AG04450 (cell line): ENCODE data around the gene POU6F1. TPM values are rescaled to one million over a fixed set of nuclear protein-coding genes. Genes with fewer than 3 reads are reported as not detected.

Experiments used
- CTCF ChIA-PET: fragments of 300-600, 350-600 bp; formaldehyde crosslinking; extraction: SDS; loops from one replicate; lab custom pipeline; 2022; ENCODE audit warnings: antibody characterized with exemption, inconsistent platforms; lab: Charles Lee
- POLR2A ChIA-PET: fragments of 350-600 bp; formaldehyde crosslinking; extraction: SDS; loops from one replicate; lab custom pipeline; 2021; ENCODE audit warnings: antibody characterized with exemption, inconsistent platforms; lab: Yijun Ruan, JAX
- DNase-seq: peaks from one replicate; pipeline ENCODE4 v3.0.0-alpha.2; 2011; ENCODE audit warnings: low read depth, low spot score
- H3K27ac ChIP-seq: one replicate; pipeline ENCODE4 v1.5.1; 2012; ENCODE audit warnings: low read depth, low read length, control low read depth
- H3K27me3 ChIP-seq: one replicate; pipeline ENCODE4 v1.6.0; 2012; ENCODE audit warnings: low read length; ENCODE audit not compliant: control insufficient read depth, insufficient read depth
- H3K4me3 ChIP-seq: 2 replicates; pipeline ENCODE4 v1.5.1; 2011; ENCODE audit warnings: mild to moderate bottlenecking, low read depth, low read length, control low read depth
- H3K9me3 ChIP-seq: 2 replicates; pipeline ENCODE4 v1.5.1; 2012; ENCODE audit warnings: low read length; ENCODE audit not compliant: control insufficient read depth, insufficient read depth
- polyA plus RNA-seq: library from polyadenylated mRNA; depleted of rRNA; stranded (reverse); fragments of >200 nt; gene quantifications from 2 replicates; pipeline ENCODE4 v1.2.3, GENCODE V29; 2011
- TF ChIP-seq, protein P1 (sequence below): IDR thresholded peaks from 2 replicates; pipeline ENCODE4 v1.5.1; 2011; ENCODE audit warnings: low read depth, low read length, control low read depth, inconsistent platforms

The POU6F1 gene
- polyA plus RNA-seq, 1 experiment, result 3.1 TPM

DNA sequence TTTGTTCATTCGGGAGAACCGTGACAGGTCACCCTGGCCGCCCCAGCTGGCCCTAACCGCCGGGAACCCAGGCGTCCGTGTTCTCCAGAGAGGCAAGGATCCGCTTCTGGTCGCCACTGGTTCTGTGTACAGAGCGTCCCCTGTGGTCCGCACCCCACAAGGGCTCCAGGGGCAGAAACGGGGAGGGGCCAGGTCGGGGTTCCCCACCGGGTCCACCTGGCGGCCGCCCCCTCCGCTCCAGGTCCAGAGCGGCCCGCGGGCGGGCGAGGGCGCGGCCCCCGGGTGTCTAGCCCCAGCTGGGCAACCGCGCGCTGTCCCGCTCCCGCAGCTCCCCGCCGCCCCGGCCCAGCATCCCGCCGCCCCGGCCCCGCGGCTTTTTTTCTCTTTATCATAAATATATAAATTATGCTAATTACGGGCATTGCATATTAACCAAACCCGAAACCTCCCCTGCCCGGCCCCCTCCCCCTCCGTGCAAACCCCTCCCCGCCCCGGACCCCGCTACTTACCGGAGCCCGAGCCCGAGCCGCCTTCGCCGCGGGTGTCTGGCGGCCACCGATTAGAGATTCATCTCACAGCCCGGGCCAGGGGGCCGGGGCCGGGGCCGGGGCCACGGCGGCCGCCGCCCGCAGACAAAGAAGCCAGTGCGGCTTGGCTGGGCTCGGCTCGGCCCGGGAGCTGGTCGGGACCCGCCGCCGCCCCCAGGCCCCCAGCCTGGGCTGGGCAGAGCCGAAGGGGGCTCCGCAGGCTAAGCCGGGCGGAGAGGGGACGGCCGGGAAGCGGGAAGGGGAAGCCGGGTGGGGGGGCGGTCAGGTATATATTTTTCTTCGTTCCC, 512 bp downstream of the POU6F1 start:
- TF ChIP-seq, protein P1, sequence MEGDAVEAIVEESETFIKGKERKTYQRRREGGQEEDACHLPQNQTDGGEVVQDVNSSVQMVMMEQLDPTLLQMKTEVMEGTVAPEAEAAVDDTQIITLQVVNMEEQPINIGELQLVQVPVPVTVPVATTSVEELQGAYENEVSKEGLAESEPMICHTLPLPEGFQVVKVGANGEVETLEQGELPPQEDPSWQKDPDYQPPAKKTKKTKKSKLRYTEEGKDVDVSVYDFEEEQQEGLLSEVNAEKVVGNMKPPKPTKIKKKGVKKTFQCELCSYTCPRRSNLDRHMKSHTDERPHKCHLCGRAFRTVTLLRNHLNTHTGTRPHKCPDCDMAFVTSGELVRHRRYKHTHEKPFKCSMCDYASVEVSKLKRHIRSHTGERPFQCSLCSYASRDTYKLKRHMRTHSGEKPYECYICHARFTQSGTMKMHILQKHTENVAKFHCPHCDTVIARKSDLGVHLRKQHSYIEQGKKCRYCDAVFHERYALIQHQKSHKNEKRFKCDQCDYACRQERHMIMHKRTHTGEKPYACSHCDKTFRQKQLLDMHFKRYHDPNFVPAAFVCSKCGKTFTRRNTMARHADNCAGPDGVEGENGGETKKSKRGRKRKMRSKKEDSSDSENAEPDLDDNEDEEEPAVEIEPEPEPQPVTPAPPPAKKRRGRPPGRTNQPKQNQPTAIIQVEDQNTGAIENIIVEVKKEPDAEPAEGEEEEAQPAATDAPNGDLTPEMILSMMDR, result peak; percentile 26; the same call in 1 of the 2 replicates
- H3K9me3 ChIP-seq, result no peaks in the 10 kb centered on the region
- CTCF ChIA-PET, result interaction anchor here (0.6 to 3.1 kb wide), 10 partner anchors 12 to 806 kb away, joined by 3 to 14 read pairs (median 4); partner anchors contain the start of gene DAZAP2
- POLR2A ChIA-PET, result interaction anchor here (0.6 to 2.5 kb wide), 11 partner anchors 21 to 179 kb away, joined by 3 to 21 read pairs (median 5); partner anchors contain the start of genes CSRNP2, DAZAP2 and SMAGP
- H3K4me3 ChIP-seq, result peak overlapping the region; percentile 76
- DNase-seq, result no peak
- peak overlapping the region; percentile 31 for H3K27ac ChIP-seq
- no peaks in the 10 kb centered on the region for H3K27me3 ChIP-seq

DNA sequence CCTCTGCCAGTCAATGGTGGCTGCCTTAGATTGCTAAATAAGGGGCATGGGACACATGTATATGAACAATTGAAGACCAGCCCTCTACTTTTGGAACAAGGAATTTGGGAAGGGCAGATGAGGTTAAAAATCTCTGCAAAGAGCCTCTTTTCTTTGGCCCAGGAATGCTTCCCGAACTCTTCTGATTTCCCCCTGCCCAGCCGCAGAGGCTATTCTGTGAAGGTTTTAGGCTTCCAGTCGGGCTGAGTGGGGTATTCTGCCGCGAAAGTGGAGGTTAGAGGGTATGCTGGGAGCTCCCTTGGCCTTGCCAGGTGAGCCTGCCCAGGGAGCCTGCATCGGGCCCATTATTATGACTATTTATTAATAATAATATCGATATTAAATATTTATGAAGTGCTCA, 1.2 kb downstream of the POU6F1 start:
- H3K27ac ChIP-seq, result no peak overlapping the region
- CTCF ChIA-PET, result interaction anchor here (1.4 to 3.1 kb wide), 2 partner anchors 13 to 124 kb away, joined by 4 to 14 read pairs; no protein-coding TSS in a partner anchor
- TF ChIP-seq, protein P1, result no peak
- H3K4me3 ChIP-seq, result peak overlapping the region; percentile 76
- DNase-seq, result no peak
- H3K27me3 ChIP-seq, result no peaks in the 10 kb centered on the region
- H3K9me3 ChIP-seq, result no peaks in the 10 kb centered on the region
- POLR2A ChIA-PET, result interaction anchor here (2.5 kb wide), 1 partner anchor 22 kb away, joined by 21 read pairs; the partner anchor contains the start of gene DAZAP2

- no peak for DNase-seq
- TF ChIP-seq, protein P1, result no peak
- no peaks in the 10 kb centered on the region for H3K9me3 ChIP-seq
- ChIA-PET POLR2A (no interaction called here), CTCF (no interaction called here)
- no peak overlapping the region for H3K27ac ChIP-seq
- no peak overlapping the region for H3K4me3 ChIP-seq
- no peaks in the 10 kb centered on the region for H3K27me3 ChIP-seq
Measured at GRCh38 chr12:51214895-51215294, 3.0 kb downstream of the POU6F1 start.

- H3K4me3 ChIP-seq, result no peak overlapping the region
- CTCF ChIA-PET, result interaction anchor here (0.6 kb wide), 1 partner anchor 34 kb away, joined by 3 read pairs; no protein-coding TSS in a partner anchor
- no peaks in the 10 kb centered on the region for H3K9me3 ChIP-seq
- DNase-seq, result no peak
- TF ChIP-seq, protein P1, result no peak
- no peak overlapping the region for H3K27ac ChIP-seq
- H3K27me3 ChIP-seq, result no peaks in the 10 kb centered on the region
- POLR2A ChIA-PET, result no interaction called here
Measured at GRCh38 chr12:51210690-51211395, 7.0 kb downstream of the POU6F1 start.
